KG1 (cell line): Measurements from ENCODE around the gene RAB25.
A peak's percentile ranks its signal among the peaks of the same experiment; 100 is the strongest.

Source experiments
- DNase-seq: peaks from one replicate; lab custom pipeline; 2025; lab: John Stamatoyannopoulos, UW

Gene RAB25

DNA sequence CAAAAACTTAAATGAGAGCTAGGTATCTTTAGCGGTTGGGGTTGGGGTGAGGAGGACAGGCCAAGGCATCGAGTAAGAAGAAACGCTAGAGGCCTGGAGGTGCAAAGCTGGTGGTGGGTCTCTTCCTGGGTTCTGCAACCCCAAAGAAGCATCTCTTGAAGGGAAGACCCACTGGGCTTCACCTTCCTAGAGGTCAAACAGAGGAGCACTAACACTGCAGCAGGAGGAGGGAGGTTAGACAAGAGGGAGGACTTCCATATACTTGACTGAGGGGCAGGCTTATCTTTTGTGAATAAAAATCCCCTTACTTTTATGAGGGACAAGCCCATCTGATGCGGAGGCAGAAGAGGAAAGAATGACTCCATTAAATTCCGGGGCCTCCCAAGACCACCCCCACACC lies 18.8 kb downstream of the RAB25 start:
- no peak for DNase-seq

DNA sequence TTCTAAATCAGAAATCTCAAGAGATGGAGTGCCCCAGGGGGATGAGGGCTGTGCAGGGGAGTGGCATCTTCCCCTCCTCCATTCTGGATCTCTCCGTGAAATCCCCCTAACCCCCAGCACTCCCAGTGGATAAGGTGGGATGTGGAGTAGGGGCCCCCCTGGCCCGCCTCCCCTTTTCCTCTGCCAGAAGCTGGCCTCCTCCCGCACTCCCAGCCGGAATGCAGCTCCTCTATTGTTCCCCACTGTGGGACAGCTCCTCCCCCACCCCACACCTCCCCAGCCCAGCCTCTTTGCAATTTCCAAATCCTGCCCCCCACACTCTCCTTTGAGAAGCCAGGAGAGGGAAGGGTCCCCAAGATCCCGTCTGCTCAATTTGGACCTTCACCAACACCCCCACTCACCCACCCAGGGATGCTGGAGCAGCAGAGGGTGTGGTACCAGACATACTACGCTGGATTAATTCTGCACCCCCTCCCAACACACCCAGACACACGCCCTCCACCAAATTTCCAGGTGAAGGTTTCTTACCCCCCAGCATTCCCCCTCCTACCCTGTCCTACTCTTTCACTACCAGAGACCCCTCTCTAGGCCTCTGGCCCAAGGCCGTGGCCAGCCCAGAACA lies 19.4 kb downstream of the RAB25 start:
- no peak for DNase-seq

DNA sequence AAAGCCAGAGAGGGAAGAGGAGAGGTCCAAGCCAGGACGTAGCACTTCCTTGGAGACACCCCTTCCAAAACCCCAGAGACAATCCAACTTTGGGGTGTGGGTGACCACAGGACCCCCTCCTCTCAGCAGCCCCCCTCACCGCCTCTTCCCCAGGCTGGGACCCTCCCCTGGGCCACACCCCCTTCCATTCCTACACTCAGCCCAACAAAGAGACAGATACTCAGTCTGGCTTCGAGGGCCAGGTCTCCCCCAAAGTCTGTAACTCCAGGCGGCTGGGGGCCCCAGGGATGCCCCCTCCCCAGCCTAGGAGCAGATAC lies 19.9 kb downstream of the RAB25 start:
- no peak for DNase-seq

DNA sequence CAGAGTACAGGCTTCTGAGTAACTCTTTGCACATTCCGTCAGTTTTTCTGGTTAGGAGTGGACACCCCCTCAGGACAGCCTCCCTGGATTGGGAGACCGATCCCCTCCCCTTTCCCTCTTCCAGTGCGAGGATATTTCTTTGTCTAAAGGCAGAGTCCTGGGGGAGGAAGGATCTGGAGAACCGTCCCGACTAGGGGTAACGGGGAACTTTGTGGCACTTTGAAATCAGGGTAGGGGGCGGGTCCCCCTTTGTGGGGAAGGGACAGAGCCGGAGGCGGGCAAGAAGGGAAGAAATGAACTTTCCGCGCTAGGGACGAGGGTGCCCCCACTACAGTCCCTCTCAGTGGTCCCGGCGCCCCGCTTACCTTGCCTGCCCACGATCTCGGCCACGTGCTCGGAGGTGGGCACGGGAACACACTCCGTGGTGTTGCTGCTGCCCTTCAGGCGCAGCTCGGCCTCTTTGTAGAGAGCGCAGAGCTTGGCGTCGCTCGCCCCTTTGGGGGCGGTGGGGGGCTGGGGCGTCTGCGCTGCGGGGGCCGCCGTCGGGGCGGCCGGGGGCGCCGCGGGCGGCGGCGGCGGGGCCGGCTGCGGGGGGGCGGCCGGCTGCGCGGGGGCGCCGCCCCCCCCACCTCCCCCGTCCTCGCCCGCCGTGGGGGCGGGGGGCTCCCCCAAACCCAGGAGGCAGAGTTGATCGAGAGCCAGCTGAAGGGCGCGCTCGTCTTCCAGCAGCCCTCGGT lies 20.4 kb downstream of the RAB25 start:
- DNase-seq = no peak

DNA sequence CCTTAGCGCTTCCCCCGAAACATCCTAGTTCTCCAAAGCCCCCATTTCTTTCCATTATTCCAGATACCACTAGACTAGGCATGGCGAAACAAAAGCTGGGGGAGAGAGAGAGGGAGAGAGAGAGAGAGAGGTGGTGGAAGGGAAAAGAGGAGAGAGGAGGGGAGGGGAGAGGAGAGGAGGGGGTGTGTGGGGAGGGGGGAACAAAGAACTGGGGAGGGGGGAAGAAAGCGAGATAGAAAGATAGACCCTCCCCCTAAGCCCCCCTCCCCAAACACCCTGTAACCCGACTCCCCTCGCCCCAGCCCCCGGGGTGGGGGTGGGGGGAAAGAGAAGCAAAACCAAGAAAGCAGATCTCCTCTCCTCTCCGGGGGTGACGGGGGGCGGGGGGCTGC lies 21.0 kb downstream of the RAB25 start:
- no peak for DNase-seq

DNA sequence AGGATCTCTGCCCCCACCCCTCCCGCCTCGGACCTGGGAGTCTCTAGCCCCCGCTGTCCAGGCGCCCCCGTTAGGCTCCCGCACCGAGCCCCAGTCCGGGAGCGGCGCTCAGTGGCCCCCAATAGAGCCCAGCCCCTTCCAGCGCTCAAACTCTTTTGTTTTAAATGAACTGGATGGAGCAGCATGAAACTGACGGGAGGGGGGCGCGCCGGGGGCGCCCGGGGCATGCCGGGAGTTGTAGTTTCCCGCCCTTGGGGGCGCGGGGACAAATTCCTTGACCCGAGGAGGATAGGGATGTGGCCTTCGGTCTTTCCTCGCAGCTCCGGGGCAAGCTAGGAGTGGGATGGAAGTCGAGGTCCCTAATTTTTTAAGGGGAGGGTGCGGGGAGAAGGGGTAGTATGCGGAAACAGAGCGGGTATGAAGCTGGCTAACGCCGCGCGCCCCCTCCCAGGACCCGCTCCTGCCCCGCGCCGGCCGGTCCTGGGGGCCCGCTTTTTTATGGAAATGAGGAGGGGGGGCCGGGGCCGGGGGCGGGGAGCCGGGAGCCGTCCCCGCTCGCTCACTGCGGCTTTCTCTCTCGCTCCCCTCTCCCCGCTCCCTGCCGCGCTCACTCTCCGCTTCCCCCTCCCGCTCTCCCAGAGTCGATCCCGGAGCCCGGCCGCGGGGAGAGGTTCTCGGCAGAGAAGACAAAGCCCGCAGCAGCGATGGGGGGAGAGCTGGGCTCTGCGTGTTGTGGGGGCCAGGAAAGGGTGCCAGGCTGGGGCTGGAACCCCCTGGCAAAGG lies 21.5 kb downstream of the RAB25 start, which contains the start of gene MEX3A:
MEX3A (minus strand) TSS at position 157 of the 783 bp plus-strand sequence. CDS start 467 bp downstream, outside the sequence.
- DNase-seq = peak; percentile 18

DNA sequence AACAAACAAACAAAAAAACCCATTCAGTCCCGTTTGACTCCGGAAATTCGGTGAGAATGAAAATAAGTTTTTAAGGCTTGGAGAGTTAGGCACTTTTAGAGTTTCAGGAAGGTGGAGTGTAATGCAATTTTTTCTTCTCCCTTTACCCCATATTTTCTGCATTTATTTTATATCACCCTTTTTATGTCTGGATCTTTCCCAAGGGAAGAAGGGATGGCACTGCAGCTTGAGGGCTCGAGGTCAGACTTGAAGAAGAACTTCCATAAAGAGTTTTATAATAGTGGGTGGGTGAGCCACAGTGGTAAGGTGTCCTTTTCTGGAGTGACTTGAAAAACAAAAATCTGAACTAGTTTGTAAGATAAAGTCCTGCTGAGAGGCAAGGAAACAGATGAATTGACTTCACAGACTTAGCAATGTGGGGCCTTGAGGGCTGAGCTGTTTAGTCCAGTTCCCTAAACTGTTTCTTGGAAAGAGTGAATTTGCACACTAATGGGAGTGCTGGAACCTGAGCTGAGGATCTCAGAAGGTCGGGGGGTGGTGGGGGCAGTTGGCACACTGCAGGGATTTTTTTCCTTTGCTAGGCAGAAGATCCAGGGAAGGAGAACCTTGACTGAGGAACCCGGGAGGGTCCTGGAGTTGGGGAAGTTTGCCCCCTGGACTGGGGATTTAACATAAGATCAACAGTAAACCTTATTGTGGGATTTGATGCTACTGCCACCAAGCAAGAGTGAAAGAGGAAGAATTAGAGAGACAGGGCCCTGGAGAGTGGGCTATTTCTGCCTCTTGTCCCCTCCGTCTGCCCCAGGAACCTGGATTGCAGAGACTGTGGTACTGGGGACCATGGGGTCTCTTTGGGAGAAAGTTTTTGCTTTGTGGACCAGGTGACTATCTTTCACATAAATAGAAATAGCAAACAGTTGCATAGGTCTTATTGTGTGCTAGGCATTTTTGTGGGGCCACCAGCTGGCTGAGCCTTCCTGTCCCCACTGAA lies 23.1 kb downstream of the RAB25 start:
- DNase-seq = no peak

DNA sequence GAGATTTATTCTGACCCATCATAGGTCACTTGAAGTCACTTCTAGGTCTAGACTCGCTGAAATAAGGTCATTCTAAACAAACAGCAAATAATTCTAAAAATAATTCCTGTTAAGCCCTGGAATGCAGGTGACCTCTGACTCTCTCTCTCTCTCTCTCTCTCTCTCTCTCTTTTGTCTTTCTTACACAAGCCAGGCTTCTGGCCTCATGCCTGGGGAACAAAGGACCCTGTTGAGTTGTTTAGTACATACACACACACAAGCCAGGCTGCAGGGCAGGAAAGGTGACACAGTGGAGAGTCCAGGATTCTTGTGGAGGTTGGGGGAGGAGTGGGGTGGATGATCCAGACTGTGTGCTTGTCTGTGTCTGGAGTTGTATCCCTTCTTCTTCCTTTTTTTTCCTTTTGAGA lies 25.3 kb downstream of the RAB25 start:
- no peak for DNase-seq

DNA sequence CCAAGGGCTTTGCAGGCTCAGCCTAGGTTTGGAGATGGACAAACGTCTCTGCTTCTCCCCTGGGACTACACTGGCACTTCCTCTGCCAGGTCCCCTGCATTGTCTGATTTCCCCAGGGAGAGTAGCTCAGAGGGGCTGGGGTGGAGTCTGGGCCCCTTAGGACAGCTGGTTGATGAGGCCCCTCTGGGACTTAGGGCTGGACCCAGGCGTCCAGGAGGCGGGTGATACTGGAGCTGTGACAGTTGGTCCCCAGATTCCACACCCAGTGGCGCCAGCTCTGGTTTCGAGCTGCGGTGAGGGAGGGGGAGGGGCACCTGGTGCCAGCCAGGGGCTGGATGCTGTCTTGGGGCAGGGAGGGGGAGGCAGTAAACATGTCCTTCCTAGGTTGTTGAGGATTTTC lies 28.7 kb downstream of the RAB25 start:
- no peak for DNase-seq

DNA sequence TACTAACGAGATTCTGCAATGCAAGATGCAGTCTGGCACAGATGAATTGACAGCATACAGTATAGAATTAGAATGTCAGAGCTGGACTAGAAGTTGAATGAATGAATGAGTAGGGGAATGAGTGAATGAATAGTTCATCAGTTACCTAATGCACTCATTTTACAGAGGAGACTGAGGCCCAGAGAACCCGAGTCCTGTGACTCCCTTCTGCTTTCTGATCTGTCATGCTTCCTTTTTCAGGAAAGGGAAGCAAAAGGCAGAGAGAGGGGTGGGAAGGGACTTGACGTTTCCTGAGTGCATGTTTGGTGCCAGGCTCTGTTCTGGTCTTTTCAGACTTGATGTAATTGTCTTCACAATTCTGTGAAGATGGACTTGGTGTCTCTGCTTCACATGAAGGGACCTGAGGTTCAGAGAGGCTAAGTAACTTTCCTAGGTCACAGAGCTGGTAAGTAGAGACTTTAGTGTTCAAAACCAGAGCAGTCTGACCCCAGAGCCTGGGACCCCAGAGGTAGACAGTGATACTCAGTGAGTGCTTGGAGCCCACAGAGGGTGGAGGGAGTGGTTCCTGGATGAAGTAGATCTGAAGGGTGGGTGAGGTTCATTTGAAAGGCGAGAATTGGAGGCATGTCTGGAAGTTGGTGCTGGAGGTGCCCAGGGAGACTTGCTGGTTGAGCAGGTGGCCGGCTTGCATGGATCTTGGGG lies 29.3 kb downstream of the RAB25 start:
- no peak for DNase-seq

DNA sequence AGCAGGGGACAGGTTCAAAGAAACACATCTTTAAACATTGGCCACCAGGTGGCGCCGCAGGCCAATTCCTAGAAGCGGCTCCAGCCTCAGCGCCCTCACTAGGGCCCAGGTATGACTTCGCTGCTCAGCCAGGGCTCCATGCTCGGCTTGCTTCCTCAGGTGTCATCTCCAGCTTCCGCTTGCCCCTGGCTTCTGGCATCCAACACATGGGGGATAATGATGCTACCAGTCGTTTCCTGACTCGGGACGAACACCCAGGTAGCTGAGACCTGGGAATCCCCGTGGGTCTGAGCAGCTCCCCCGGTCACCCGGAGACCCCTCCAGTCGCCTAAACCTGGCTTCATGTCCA lies 29.9 kb downstream of the RAB25 start:
- DNase-seq = peak; percentile 80

DNA sequence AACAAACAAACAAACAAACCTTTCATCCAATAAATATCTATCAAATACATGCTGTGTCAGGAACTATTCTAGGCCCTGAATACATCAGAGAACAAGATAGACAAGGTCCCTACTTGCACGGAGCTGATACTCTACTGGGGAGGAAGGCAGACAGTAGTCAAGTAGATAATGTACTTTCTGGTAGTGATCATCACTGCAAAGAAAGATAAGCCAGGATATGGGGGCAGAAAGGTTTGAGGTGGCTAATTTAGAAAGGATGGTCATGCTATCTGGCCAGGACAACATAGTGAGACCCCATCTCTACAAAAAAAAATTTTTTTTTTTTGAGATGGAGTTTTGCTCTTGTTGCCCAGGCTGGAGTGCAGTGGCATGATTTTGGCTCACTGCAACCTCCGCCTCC lies 30.6 kb downstream of the RAB25 start:
- no peak for DNase-seq

DNA sequence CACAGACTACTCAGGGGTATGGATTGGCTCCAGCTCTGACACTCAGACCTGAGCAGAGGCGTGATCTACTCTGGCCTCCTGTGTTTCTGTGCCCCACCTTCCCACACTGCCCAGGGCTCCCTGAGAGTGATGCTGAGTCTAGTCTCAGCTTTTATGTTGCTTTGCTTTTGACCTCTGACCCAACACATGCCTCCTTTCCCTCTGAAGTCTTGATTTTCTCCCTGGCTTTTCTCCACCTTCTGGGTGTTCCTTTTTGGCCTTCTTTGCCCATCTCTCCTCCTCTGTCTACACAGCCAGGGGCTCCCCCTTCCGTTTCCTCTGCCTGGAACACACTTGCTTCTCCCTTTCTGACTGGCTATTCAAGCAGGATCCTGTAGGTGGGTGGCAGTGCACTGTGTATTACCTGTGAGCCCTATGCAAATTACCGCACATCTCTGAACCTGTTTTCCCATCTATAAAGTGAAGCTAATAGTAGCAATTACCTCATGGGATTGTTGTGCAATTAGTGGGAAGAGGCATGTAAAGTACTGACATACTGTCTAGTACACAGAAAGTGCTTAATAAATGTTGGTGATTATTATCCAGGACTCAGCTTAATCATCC lies 35.0 kb downstream of the RAB25 start:
- no peak for DNase-seq

DNA sequence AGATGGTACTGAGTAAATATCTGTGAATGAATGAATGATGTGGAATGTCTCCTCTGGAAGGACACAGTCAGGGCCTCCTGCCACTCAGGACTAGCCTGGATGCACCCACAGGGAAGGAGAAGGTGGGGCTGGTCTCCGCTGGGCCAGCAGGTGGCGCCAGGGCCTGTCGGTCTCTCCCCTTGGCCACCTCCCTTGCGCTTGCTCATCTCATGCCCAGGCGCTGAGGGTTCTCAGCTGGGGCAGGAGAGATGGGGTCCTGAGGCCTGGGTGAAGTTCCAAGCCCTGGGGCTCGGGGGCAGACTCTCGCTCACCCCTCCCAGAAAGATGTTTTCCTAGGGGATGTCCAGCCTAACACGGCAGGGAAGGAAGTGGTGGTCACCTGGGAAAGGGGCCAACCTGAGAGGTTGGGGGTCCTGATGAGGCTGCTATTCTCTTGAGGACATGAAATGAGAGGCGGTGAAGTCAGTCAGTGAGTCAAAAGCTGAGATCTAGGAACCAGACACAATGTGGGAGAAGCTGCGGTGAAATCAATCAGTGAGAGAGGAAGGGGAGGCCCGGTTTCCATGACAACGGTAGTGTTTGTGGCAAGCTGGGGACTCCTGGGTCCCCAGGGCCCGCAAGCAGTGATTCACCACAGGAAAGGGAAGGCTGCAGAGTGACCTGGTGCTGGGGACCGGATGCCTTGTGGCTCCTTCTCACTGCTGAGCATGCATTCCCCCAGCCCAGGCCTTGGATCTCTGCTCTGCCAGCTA lies 35.9 kb downstream of the RAB25 start:
- DNase-seq = peak; percentile 68

DNA sequence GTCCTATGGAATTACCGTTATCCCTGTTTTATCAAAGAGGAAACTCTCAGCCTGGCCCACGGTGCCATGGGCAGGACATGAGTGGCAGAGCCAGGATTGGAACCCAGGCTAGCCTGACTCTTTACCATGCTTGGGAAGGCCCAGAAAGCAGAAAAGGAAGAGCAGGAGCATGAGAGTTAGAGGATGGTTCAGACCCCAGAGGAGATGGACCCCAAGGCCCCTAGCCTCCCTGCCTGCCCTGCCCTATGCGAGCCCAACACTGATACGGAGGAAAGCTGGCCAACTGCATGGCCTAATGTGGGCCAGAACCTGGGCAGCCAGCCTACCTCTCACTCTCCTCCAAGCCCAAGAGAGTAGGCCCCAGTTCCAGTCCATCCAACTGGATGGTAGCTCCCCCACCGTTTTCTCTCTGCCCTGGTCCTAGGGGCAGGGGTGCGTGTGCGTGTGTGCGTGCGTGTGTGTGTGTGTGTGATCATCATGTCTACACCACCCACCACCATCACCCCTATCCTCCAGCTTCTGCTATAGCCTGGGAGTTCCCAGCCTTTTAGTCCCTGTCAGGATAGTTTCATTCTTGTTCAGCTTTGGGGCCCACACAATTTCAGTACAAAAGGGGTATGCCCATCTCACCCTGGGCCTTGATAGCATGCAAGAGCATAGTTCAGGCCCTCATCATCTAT lies 36.7 kb downstream of the RAB25 start:
- DNase-seq = no peak

DNA sequence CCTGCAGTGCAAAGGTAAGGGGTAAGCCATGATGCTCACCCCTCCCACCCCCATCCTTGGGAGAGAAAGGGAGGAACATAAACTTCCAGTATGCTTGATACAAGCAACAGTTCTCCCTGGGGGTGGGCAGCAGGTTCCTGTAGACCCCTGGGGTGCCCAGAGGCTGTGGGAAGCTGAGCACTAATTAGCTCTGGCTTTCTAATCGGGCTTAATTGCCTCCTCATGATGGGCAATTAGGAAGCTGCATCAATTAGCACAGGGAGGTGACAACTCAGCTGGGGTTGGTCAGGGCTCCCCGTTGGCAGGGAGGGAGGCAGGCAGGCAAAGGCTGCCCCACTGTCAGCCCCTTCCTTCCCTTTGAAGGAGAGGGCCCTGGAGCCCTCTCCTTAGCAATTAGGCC lies 37.8 kb downstream of the RAB25 start:
- no peak for DNase-seq

DNA sequence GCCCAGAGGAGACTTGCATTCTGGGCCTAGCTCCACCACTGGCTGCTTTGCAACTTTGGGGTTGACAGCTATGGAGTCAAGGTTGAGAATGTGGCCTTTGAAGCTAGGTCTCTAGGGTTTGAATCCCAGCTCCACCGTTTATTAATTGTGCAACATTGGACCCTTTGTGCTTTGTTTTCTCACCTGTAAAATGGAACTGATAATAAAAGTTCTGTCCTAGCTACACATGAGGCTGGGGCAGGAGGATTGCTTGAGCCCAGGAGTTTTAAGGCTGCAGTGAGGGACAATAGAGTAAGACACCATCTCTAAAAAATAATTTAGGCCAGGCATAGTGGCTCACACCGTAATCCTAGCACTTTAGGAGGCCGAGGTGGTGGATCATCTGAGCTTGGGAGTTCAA lies 38.3 kb downstream of the RAB25 start:
- no peak for DNase-seq

DNA sequence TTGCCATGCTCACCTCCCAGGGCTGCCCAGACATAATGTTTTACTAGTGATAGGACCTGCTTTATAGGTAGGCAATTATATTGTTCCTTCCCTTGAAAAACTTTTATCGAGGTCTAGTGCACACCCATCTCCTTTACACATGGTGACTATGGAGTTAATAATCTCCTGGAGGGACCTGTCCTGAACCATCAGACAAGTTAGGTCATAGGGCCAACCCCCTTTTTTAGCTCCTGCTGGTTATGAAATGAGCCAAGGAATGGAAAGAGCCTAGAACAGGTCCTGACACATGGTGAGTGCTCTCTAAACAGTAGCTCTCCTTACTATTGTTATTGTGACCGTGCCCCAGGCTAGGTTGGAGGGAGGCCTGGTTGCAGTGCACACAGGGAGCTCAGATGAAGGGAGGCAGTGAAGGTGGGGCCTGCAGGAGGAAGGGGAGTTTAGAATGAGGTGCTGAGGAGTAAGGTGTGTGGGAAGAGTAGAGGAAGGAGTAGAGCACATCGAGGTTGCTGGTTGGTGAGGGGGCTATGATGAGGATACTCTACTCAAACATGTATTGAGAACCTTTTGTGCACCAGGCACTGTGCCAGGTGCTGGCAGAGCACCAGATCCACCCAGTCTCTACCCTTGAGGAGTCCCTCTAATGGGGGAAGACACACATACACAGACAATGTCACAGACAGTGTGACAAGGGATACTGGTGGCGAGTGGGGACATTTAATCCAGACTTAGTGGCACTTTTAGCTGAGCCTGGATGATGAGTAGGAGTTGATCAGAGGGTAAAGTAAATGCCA lies 39.4 kb downstream of the RAB25 start:
- DNase-seq = no peak

DNA sequence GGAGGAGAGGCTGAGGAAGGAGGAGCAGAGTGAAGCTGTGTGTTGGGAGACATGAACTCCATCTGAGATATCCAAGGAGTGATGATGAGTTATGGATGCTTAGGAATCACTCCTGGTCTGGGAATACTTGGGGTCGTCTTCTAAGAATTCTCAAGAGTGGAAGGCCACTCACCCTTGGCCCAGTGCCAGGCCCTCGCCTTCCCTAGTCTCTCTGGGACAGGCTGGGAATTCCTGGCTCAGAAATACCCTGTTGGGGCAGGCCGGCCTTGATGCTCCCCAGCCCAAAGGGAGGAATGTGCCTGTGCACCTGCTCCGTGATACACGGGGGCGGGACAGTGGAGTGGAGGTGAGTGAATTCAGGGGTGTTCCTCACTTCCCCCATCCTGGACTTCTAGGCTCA lies 40.9 kb downstream of the RAB25 start:
- DNase-seq = no peak
